Islet of Langerhans (tissue), 1 donor: ENCODE measurements around the gene FAM107B.
A peak's percentile ranks its signal among the peaks of the same experiment; 100 is the strongest.
"Not testable (repeated sequence)": the region's sequence is repeated elsewhere in the genome, so short reads cannot be mapped to it uniquely, and the experiment has no call there.

Experiments used
- FAIRE-seq: peaks from one replicate; lab custom pipeline; 2011; peaks lifted over from hg19 to GRCh38; lab: Jason Lieb, UNC

Gene FAM107B

GRCh38 chr10:14600065-14600464 lies 174.6 kb downstream of the FAM107B start:
- FAIRE-seq = no peak

- FAIRE-seq = no peak
Measured at GRCh38 chr10:14598809-14599764, 175.6 kb downstream of the FAM107B start.

GRCh38 chr10:14595526-14596182 lies 179.0 kb downstream of the FAM107B start:
- FAIRE-seq = no peak

GRCh38 chr10:14594878-14595525 lies 179.7 kb downstream of the FAM107B start:
- no peak for FAIRE-seq

DNA sequence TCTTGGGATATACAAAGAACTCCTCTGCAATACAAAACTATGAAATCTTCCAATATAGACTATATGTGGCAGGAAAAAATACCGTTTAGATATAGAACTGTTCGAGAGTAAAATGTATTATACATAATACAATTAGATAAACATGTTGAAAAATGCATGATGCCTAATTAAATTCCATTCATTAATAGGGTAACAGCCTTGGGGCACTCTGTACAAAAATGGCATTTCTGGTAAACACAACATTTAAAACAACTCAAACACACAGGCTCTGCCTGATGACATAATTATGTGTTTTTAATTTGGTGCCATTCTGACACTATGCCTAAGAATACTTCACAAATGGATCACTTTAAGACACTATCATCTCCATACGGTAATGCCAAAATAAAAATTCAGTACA lies 180.9 kb downstream of the FAM107B start:
- FAIRE-seq = no peak

DNA sequence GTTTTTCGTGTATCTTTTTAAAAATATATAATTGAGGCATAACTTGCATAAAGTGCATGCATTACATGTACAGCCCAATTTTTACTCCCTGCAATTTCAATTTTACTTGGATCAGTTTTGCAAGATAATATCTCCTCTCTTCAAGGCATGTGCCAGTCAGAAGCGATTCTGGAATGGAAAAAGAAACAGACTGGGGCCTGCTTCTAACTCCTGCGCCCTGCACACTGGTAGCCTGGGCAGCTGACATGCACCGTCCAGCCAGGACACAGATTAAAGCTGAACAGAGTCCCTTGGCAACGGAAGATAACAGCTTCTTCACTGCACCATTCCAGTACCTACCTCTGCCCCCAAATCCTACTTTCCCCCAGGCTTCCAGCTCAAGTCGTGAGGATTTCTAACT lies 182.1 kb downstream of the FAM107B start:
- FAIRE-seq = no peak

- FAIRE-seq = no peak
Measured at GRCh38 chr10:14592026-14592425, 182.7 kb downstream of the FAM107B start.

- not testable (repeated sequence) for FAIRE-seq
Measured at GRCh38 chr10:14588938-14589294, 185.8 kb downstream of the FAM107B start.

- FAIRE-seq = peak; percentile 84
Measured at GRCh38 chr10:14588084-14588937, 186.4 kb downstream of the FAM107B start.

DNA sequence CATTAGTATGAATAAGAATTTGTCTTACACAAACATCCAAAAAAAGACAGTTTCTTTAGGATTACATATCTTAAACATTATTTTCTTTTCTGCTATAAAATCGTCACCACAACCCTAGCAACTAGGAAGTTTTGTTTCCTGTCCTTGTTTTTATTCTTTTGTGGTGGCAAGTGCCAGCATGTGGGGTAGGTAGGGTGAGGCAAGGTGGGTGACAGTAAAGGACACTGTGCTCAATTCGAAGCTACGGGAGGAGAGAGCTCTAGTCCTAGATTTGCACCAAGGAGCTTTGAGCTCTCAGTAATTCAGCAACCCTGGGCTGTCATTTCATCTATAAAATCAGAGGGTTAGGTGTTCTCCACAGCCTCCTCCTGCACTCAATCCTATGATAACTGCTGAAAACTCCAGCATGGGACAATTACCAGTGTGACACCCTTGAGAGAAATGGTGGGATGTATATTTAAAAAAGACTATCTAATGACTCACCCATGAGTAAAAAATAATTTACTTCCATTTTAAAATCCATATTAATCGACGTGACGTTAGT lies 187.1 kb downstream of the FAM107B start:
- FAIRE-seq = no peak

DNA sequence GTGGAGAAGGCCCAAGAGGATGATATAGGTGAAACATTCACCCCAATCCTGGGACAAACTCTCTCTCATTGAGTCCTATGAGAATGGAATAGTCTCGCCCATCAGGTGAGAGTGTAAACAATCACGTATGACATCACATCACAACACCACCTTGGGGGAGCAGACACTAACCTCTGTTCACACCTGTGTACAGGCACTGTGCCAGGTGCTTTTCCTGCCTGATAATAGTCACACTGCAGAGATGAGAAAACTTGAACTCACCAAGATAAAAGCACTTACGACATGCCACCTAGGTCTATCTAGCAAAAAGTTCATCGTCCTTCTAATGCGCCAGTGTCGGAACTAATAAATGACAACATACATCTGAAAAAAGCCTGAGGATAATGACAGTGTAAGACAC lies 187.8 kb downstream of the FAM107B start:
- no peak for FAIRE-seq

DNA sequence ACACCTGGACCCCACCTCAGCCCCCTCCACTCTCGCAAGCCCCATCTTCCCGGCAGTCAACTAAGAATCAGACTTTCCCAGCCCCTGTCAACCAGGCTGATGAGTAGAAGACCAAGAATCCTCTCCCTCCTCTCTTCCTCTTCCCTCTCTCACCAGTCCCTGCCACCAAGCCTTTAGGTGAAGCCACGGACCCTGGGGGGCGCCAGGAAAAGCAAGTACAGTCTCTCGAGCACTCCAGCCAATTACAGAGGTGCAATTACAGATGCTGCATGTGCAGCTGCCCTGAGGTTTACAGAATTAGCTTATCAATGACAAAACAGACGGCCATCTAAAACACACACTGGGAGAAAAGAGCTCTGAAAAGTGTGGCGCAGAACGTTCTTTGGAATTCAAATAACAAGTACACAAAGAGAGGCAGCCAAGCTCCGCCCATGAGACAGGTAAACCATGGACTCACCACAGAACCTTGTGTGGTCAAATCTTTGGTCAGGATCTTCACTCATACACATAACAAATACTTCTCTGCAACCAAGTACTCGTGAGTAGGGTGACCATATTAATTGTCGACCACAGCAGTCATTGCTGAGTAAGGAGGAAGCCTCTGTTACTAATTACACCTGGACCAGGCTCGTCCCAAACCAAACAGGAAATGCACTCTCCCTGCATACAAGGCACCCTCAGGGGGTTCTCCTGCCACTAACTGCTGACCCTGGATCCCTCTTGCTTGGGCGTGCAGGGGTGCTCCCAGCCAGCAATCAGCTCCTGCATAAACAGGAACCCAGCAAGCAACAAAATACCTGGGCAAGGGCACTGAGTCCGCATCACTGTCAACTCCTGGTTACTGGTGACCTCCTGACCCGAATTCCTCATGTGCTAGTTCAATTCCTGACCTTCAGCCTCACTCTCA lies 189.2 kb downstream of the FAM107B start:
- no peak for FAIRE-seq

- FAIRE-seq = no peak
Measured at GRCh38 chr10:14584661-14585060, 190.0 kb downstream of the FAM107B start.

- FAIRE-seq = no peak
Measured at GRCh38 chr10:14583967-14584366, 190.7 kb downstream of the FAM107B start.

DNA sequence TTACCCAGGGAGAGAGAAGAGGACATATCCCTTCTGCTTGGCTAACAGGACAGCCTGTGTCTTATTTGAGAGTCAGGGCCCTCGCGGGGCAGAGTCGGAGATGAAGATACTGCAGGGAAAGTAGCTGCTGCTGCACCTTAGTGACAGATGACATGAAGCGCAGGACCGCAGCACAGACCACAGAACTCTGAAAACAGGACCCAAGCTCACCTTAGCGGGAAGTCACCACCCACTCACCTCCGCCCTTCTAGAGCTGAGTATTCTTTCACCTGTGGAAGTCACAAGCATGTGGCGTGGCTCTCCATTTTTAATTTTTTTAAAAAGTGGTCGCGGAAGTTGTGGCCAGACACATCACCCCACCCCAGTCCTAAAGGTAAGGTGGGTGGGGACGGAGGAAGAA lies 191.4 kb downstream of the FAM107B start:
- FAIRE-seq = no peak

GRCh38 chr10:14581553-14582321 lies 193.0 kb downstream of the FAM107B start:
- no peak for FAIRE-seq

- FAIRE-seq = no peak
Measured at GRCh38 chr10:14580671-14581332, 193.9 kb downstream of the FAM107B start.

DNA sequence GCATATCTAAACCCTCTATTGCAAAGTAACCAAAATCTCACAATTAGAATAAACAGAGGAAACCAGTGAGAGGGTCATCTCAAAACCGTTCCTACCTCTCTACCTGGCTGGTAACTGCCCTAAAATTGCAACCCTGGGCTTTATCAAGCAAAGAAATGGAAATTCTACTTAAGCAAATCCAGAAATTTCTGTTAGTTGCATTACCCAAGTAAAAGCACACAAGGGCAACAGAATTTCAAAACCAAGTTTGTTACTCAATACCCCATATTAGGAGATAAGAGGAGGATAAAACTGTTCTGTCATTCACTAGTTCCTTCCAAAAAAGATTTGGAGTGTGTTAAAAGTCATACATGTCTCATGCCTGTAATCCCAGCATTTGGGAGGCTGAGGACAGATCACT lies 195.3 kb downstream of the FAM107B start:
- FAIRE-seq = no peak
